Prostate gland (tissue), 2 donors: ENCODE measurements around the gene CDV3.

Source experiments
- CTCF ChIP-seq, 4 experiments: fragments of 200-600 bp in 2 of 4; fragments of 450-650 bp in 2 of 4; sonication (generic) in 2 of 4; IDR thresholded peaks; 1 replicate in 3 of 4; 2 replicates in 1 of 4; pipeline ENCODE4 v1.5.1; 2016 to 2019; ENCODE audit warnings: antibody characterized with exemption in 4 of 4, mild to moderate bottlenecking in 2 of 4, moderate library complexity in 2 of 4
- POLR2A ChIP-seq: fragments of 450-650 bp; IDR thresholded peaks from one replicate; pipeline ENCODE4 v1.6.1; 2016; ENCODE audit warnings: antibody characterized with exemption, mild to moderate bottlenecking

GRCh38 chr3:133620066-133620784, 46.7 kb downstream of the CDV3 start:
- no peak for TF ChIP-seq CTCF (IDR thresholded peaks at IDR 0.05)
- TF ChIP-seq POLR2A = no peak
